B cell (primary cell): ENCODE measurements around the gene CEP120. TPM values are rescaled to one million over a fixed set of nuclear protein-coding genes. Genes with fewer than 3 reads are reported as not detected.

Source experiments
- ATAC-seq: fragments of 200-7000 bp; cut with Tn5 transposase; one replicate; pipeline ENCODE4 v1.10.0; 2021; ENCODE audit warnings: low read depth, mild to moderate bottlenecking, moderate number of reproducible peaks, moderate library complexity
- CTCF ChIA-PET: fragments of 350-600 bp; sonication (Branson Sonifier 250); formaldehyde crosslinking; loops from one replicate; lab custom pipeline; 2021; ENCODE audit warnings: antibody characterized with exemption, inconsistent platforms; lab: Charles Lee
- POLR2A ChIA-PET: fragments of 350-600 bp; sonication (Branson Sonifier 250); formaldehyde crosslinking; loops from one replicate; lab custom pipeline; 2021; ENCODE audit warnings: antibody characterized with exemption; lab: Charles Lee
- DNase-seq: peaks from one replicate; pipeline ENCODE4 v3.0.0; 2013
- H2AFZ ChIP-seq: 2 replicates; pipeline ENCODE4 v1.6.1; 2012; ENCODE audit warnings: mild to moderate bottlenecking, low read depth, low read length; ENCODE audit not compliant: insufficient read depth, poor library complexity, severe bottlenecking
- H3K27ac ChIP-seq, 2 donors: 1 replicate in 1 of 2; 2 replicates in 1 of 2; pipeline ENCODE4 v1.5.1; 2012 to 2013; ENCODE audit warnings: low read length in 2 of 2, mild to moderate bottlenecking in 2 of 2, moderate library complexity in 1 of 2
- H3K27me3 ChIP-seq, 4 experiments: fragments of 200-600 bp in 1 of 4; sonication (generic) in 1 of 4; replicated peaks in 1 of 4; 1 replicate in 2 of 4; 2 replicates in 2 of 4; pipeline versions ENCODE4 v1.6.1 to v1.7.0; 2013 to 2016; ENCODE audit warnings: low read length in 3 of 4, mild to moderate bottlenecking in 2 of 4, mixed read lengths in 1 of 4, moderate library complexity in 1 of 4; ENCODE audit not compliant: insufficient read depth in 4 of 4, control insufficient read depth in 3 of 4; ENCODE audit errors: control extremely low read depth in 1 of 4
- H3K36me3 ChIP-seq, 2 experiments: replicated peaks in 1 of 2; 1 replicate in 1 of 2; 2 replicates in 1 of 2; pipeline versions ENCODE4 v1.6.1 to v1.7.1; 2013; ENCODE audit warnings: low read length in 1 of 2; ENCODE audit not compliant: insufficient read depth in 2 of 2, control insufficient read depth in 1 of 2; ENCODE audit errors: control extremely low read depth in 1 of 2, extremely low read depth in 1 of 2
- H3K4me1 ChIP-seq, 2 donors: fragments of 200-600 bp in 1 of 2; sonication (generic) in 1 of 2; 1 replicate in 1 of 2; 2 replicates in 1 of 2; pipeline versions ENCODE4 v1.5.1 to v1.6.1; 2013 to 2017; ENCODE audit warnings: low read length in 2 of 2; ENCODE audit not compliant: control insufficient read depth in 2 of 2, insufficient read depth in 2 of 2
- H3K4me2 ChIP-seq: replicated peaks from 2 replicates; pipeline ENCODE3; 2012; ENCODE audit warnings: mild to moderate bottlenecking, low read depth, low read length; ENCODE audit not compliant: poor library complexity, severe bottlenecking
- H3K4me3 ChIP-seq, 5 experiments: fragments of 200-600 bp in 1 of 5; sonication (generic) in 1 of 5; 1 replicate in 3 of 5; 2 replicates in 2 of 5; pipeline versions ENCODE4 v1.5.1 to v1.7.0; 2011 to 2016; ENCODE audit warnings: low read length in 4 of 5, mild to moderate bottlenecking in 4 of 5, low read depth in 2 of 5, control low read depth in 1 of 5, moderate library complexity in 1 of 5; ENCODE audit not compliant: insufficient read depth in 1 of 5; ENCODE audit errors: control extremely low read depth in 1 of 5, extremely low read depth in 1 of 5
- H3K79me2 ChIP-seq: fragments of 200-600 bp; sonication (generic); one replicate; pipeline ENCODE4 v1.6.0; 2016; ENCODE audit warnings: low read length; ENCODE audit not compliant: control insufficient read depth, insufficient read depth
- H3K9ac ChIP-seq: fragments of 200-600 bp; sonication (generic); 2 replicates; pipeline ENCODE4 v1.6.1; 2017; ENCODE audit warnings: mild to moderate bottlenecking, low read length, moderate library complexity
- H3K9me3 ChIP-seq, 3 donors: one replicate each; pipeline versions ENCODE4 v1.6.1 to v1.7.1; 2013; ENCODE audit warnings: low read length in 2 of 3; ENCODE audit not compliant: control insufficient read depth in 2 of 3, insufficient read depth in 1 of 3; ENCODE audit errors: control extremely low read depth in 1 of 3
- H4K20me1 ChIP-seq: 2 replicates; pipeline ENCODE4 v1.6.0; 2012; ENCODE audit warnings: mild to moderate bottlenecking, low read length; ENCODE audit not compliant: insufficient read depth, control insufficient read depth, poor library complexity, severe bottlenecking
- H3K27ac Mint-ChIP-seq: one replicate; pipeline ENCODE4 v1.8.0; 2021; ENCODE audit warnings: mixed read lengths
- H3K27me3 Mint-ChIP-seq: one replicate; pipeline ENCODE4 v1.8.0; 2021; ENCODE audit warnings: mixed read lengths
- H3K4me1 Mint-ChIP-seq: one replicate; pipeline ENCODE4 v1.8.0; 2021; ENCODE audit warnings: mixed read lengths
- H3K4me3 Mint-ChIP-seq: one replicate; pipeline ENCODE4 v1.8.0; 2021; ENCODE audit warnings: mixed read lengths
- H3K9me3 Mint-ChIP-seq: one replicate; pipeline ENCODE4 v1.8.0; 2022; ENCODE audit warnings: mixed read lengths; ENCODE audit not compliant: insufficient read depth
- CTCF ChIP-seq: fragments of 200-600 bp; IDR thresholded peaks from one replicate; pipeline ENCODE4 v1.8.0; 2022; ENCODE audit warnings: antibody characterized with exemption, mild to moderate bottlenecking
- EZH2 ChIP-seq: IDR thresholded peaks from 2 replicates; pipeline ENCODE4 v1.6.1; 2012; ENCODE audit warnings: borderline replicate concordance, low read depth, mild to moderate bottlenecking, moderate library complexity, low read length; ENCODE audit not compliant: insufficient read depth, poor library complexity, severe bottlenecking
- WGBS: methylation state at CpG from one replicate; pipeline ENCODE4 v1.1.5; 2013; ENCODE audit warnings: missing lambda C conversion rate; ENCODE audit not compliant: insufficient coverage; 5-methylcytosine and 5-hydroxymethylcytosine counted together
- intact Hi-C: fragments of 100-400 bp; cut with micrococcal nuclease; formaldehyde crosslinking; loops from one replicate; pipeline ENCODE4 v1.10.0; 2022
- polyA plus RNA-seq: library from polyadenylated mRNA; depleted of rRNA; stranded (reverse); fragments of >200 nt; gene quantifications from 2 replicates; pipeline ENCODE4 v1.2.3, GENCODE V29; 2012
- total RNA-seq, 2 donors: library from RNA; stranded (reverse); fragments of 120-200 nt in 1 of 2; gene quantifications; 1 replicate in 1 of 2; 2 replicates in 1 of 2; pipeline versions ENCODE4 v1.2.3 to v1.2.4, GENCODE V29; 2013 to 2022

CEP120 gene
- total and polyA plus RNA-seq, 2 donors (not counting 1 experiment from before 2014, with no cell fraction given): 15.7 to 89.7 TPM

GRCh38 chr5:123441408-123441807 is 18.2 kb upstream of the CEP120 start:
- Histone ChIP-seq H3K4me2 (no peak overlapping the region), H3K4me3 (no peak overlapping the region), H3K27ac (no peak overlapping the region), H2AFZ (peak overlapping the region; percentile 51), H3K9me3 (no peaks in the 10 kb centered on the region), H3K79me2 (no peaks in the 10 kb centered on the region), H4K20me1 (no peaks in the 10 kb centered on the region), H3K4me1 (no peaks in the 10 kb centered on the region), H3K36me3 (no peaks in the 10 kb centered on the region), H3K9ac (no peak overlapping the region), H3K27me3 (no peaks in the 10 kb centered on the region)
- intact Hi-C loops: no loop called here
- Mint-ChIP-seq H3K27ac (no peak overlapping the region), H3K27me3 (peaks cover 3% of the 10 kb centered on the region), H3K4me3 (no peak overlapping the region), H3K4me1 (peaks cover 1% of the 10 kb centered on the region), H3K9me3 (no peaks in the 10 kb centered on the region)
- WGBS: no CpG with 5 or more reads among the region's 1 CpG
- TF ChIP-seq CTCF: no peak
- TF ChIP-seq EZH2: no peak
- ATAC-seq (no peak), DNase-seq (no peak)
- CTCF ChIA-PET: interaction anchor here (2.1 kb wide), 1 partner anchor 18 kb away, joined by 9 read pairs; the partner anchor contains the start of gene CEP120
- POLR2A ChIA-PET: no interaction called here

GRCh38 chr5:123440456-123441181 is 17.4 kb upstream of the CEP120 start:
- Histone ChIP-seq H3K27me3 (no peaks in the 10 kb centered on the region), H3K79me2 (no peaks in the 10 kb centered on the region), H3K9ac (no peak overlapping the region), H3K9me3 (no peaks in the 10 kb centered on the region), H3K27ac (no peak overlapping the region), H3K36me3 (no peaks in the 10 kb centered on the region), H3K4me1 (no peaks in the 10 kb centered on the region), H3K4me2 (no peak overlapping the region), H4K20me1 (no peaks in the 10 kb centered on the region), H2AFZ (no peak overlapping the region), H3K4me3 (no peak overlapping the region)
- DNase-seq (no peak), ATAC-seq (no peak)
- no CpG with 5 or more reads among the region's 1 CpG for WGBS
- POLR2A ChIA-PET: no interaction called here
- Mint-ChIP-seq H3K9me3 (no peaks in the 10 kb centered on the region), H3K27ac (no peak overlapping the region), H3K27me3 (peaks cover 5% of the 10 kb centered on the region), H3K4me1 (peaks cover 1% of the 10 kb centered on the region), H3K4me3 (no peak overlapping the region)
- CTCF ChIA-PET: interaction anchor here (0.6 to 2.1 kb wide), 2 partner anchors 17 to 49 kb away, joined by 3 to 9 read pairs; partner anchors contain the start of gene CEP120
- intact Hi-C loops: no loop called here
- TF ChIP-seq CTCF (no peak), EZH2 (no peak)
